NCI-H748 treated with DMSO at 0.1 percent for 48 hours (cell line): ENCODE measurements around the gene C1QB.
"Not testable (repeated sequence)": the region's sequence is repeated elsewhere in the genome, so short reads cannot be mapped to it uniquely, and the experiment has no call there.

Experiments
- DNase-seq: peaks from one replicate; lab custom pipeline; 2025; lab: John Stamatoyannopoulos, UW

C1QB gene

DNA sequence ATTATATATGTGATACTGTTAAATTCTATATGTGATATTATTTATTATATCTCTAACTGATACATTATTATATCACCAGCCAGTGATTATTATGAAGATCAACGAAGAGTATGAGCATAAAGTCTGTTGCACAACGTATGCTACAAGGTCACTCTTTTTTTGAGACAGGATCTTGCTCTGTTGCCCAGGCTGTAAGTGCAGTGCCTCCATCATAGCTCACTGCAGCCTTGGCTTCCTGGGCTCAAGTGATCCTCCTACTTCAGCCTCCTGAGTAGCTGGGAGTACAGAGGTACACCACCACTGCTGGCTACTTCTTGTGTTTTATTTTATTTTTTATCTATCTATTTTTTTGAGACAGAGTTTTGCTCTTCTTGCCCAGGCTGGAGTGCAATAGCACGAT is 43.6 kb downstream of the C1QB start:
- no peak for DNase-seq

DNA sequence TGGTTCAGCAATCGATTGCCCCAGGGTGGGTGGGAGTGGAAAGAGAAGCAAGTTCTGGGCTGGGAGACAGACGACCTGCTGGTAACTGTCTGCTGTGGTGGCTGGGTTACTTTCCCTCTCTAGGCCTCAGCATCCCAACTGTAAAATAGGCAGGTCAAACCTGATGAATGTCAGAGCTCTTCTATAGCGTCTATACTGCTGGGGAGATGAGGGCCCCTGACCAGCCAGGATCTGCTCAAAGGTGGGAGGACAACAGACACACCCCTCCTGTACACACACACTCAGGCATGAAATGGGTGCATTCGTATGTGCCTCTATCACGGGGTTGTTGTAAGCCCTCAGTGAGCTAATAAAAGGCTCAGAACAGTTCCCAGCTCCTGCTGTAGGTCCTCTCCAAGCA is 44.9 kb downstream of the C1QB start:
- DNase-seq: no peak

DNA sequence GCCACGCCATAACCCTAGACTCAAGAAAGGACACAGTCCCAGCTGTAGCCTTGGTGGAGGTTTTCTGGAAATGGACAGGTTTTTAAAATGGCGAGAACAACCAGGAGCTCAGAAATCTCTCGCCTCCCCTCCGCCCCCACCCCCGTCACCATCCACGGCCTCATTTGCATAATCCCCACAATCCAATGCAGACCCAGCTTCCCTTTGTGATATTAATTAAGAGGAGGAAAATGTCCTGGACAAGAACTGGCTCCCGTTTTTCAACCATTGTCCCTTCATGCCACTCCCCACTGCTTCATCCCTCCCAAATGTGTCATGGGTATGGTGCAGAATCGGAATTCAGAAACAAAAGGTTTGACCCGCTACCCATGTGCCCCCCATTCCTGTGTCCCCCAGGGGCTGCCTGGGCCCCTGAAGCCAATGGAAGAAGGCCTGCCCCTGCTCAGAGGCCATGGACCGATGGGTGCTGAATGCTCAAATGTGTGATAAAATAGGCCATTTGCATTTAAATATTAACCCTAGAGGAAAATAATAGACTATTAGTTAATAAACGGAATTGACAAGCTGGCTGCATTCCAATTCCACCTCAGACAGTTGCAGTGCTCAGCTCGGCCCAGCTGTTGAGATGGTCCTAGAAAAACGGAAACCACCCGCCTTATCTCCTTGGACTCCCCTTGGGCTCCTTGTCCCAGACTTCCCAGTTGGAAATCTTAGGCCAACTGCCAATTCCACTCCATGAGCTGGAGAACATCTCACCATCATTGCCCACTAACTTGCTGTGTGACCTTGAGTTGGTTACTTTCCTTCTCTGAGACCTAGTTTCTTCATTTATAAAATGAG is 46.9 kb downstream of the C1QB start:
- no peak for DNase-seq

DNA sequence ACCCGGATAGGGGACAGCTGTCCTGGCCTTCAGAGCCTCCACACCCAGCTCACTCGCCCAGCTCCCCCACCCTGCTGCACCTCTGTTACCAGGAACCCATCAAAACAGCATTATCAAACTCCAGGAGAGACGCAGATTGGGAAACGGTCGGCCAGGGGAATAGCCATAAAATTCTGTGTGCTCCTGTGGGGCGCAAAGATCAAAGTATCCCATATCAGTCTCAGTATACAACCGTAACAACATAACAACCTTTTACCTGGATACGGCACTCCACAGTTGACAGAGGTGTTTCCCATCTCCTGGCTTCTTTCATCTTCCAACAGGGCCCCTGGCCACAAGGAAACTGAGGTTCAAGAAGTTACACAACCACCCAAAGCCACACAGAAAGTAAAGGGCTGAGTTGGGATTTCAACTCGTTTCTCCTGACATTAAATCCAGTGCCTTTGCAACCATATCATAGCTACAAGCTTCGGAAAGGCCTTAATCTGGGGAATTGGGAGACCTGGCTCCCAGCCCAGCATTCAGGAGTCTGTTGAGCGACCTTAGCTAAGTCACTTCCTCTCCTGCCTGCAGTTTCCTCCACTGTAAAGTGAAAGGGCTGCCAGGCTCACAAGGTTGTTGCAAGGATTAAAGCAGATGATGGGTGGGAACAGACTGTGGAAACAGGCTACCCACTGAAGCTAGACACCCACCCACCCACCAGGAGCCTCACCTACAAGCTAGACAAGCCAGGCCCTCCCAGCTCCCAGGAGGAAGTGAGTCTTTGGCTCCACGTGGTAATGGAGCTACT is 49.5 kb downstream of the C1QB start:
- no peak for DNase-seq

DNA sequence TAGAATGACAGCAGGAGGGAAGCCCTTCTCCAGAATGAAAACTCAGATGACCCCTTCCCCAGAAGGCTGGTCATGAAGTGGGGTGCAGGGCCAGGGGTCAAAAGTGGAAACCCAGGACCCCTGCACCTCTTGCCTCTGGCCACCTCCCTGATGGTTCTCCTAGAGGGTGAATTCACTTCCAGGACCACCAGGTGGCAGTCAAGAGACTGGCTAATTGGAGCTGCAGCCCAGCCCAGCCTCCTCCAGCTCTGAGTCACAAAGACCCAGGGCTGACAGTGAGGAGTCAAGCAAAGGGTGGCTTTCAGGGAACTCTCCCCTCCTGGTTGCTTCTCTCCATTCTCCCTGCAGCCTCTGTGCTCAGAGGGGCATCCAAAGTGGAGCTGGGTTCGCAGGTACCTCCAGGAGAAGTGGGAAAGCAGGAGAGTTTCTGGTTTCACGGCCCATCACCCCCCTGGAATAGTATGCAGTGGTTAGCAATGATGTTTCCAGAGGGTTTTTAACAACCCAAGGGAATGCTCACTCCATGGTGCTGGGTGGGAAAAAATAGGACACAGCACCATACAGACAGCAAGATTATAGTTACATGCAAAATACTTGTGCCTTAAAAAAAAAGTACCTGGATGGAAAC is 51.5 kb downstream of the C1QB start:
- no peak for DNase-seq

DNA sequence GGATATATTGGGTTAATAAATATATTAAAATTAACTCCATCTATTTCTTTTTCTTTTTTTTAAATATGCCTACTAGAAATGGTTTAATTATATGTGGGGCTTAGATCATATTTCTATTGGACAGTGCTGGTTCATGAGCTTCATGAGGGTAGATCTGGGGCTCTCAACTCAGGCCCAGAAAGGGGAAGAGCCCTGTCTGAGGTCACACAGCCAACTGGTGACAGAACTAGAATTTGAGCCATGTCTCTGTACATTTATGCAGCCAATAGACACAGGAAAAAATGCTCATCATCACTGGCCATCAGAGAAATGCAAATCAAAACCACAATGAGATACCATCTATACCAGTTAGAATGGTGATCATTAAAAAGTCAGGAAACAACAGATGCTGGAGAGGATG is 52.5 kb downstream of the C1QB start:
- DNase-seq: no peak

DNA sequence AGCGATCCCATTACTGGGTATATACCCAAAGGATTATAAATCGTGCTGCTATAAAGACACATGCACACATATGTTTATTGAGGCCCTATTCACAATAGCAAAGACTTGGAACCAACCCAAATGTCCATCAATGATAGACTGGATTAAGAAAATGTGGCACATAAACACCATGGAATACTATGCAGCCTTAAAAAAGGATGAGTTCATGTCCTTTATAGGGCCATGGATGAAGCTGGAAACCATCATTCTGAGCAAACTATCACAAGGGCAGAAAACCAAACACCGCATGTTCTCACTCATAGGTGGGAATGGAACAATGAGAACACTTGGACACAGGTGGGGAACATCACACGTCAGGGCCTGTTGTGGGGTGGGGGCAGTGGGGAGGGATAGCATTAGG is 53.1 kb downstream of the C1QB start:
- not testable (repeated sequence) for DNase-seq

DNA sequence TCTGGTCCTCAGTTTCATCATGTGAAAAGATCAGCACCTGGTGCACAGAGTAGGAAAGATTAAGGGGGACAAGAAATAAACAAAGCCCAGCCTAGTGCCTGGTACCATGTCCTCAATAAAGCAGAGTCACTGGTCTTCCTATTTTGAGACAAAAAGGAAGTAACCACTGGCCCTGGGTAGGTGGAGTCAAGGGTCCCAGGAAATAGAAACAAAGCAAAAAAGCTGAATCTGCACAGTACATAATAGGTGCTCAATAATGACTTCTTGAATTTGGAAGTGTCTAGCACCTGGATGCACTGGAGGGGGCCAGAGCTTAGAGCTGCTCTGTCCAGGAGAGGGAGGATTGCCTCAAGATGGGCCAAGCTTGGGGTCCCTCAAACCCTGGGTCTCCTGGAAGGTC is 55.7 kb downstream of the C1QB start:
- no peak for DNase-seq

DNA sequence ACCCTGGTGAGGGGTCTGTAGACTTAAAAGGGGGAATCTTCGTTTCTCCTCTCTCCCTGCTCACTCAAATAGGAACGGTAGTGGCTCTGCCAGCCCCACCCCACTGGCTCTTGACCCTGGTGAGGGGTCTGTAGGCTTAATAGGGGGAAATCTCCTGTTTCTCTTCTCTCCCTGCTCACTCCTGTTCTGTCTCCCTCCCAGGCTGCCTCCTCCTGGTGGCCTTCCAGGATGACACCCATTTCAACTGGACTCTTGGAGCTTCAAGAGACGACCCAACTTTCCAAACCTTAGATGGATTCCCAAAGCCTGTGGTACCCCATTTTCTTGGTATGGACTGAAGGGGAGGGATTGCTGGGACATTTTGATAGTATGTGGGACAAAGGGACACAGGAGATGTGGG is 56.2 kb downstream of the C1QB start:
- no peak for DNase-seq

DNA sequence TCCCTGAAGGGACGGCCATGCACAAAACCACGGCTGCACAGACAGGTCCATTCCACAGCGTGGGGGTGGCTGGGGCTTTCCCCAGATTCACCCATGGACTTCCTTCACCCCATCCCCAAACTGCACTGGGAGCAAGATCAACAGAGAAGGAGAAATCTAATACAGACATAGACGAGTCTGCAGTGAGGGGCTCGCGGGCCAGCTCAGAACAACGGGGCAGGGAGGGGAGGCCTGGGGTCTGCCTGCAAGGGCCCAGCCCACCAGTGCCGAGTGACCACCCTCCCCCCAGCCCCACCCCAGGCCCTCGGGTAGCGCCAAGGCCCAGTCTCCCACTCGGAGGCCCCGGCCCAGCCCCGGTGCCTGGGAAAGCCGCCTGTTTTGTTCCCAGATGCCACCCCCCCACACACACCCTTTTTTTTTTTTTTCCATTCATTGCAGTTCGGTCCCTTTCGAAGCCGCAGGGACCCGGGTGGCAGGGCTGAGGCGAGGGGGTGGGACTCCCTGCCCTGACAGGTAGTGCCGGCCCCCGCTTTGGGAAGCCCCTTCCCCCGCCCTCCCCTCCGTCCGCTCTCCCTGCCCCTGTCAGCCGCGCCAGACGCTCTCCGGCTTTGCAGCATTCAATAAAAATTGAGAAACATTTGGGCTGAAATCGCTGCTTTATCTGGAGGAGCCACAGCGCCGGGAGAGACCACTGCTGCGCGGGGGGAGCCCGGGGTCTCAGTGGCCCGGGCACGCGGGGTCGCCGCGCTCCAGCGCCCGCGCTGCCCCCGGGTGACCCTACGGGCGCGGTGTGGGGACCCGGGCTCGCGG is 57.1 kb downstream of the C1QB start:
- DNase-seq: peak; percentile 23

DNA sequence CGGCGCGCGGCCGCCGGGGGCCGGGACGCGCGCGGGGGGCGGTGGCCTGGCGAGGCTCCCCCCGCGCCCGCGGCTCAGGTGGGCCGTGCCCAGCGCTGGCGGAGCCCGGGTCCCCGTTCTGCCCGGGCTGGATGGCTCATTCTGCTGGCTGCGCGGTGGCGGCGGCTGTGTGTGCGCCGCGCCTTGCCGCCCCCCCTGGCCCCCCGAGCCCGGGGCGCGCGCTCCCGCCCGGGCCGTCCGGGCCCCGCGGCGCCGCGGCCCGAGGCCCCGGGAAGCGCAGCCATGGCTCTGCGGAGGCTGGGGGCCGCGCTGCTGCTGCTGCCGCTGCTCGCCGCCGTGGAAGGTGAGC is 57.6 kb downstream of the C1QB start, which contains the start of gene EPHB2:
EPHB2 (plus strand) TSS at position 139 of the 349 bp plus-strand sequence; CDS start at position 283, 144 bp downstream.
- DNase-seq: no peak

DNA sequence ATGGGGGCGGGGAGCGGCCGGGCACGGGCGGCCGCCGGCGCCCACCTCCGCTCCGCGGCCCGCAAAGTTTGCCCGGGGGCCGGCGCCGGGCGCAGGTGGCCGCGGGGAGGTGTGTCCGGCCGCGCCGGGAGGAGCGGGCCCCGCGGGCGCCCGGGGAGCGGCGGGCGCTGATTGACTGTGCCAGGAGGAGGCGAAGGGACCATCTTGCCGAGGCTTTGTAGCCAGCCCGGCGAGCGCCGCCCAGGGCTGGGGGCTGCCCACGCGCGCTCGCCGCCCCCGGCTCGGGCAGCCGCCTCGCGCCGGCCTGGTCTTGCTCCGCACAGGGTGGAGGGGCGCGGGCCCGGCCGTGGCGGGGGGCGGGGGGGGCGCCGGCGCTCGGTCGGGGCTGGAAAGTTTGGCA is 58.0 kb downstream of the C1QB start:
- DNase-seq: no peak
